D721Med (cell line): ENCODE measurements around the gene MAF.

Source experiments
- DNase-seq: peaks from one replicate; pipeline ENCODE4 v3.0.0; 2011; ENCODE audit warnings: low spot score; ENCODE audit not compliant: insufficient read length
- FAIRE-seq: peaks from 2 replicates; lab custom pipeline; 2011; peaks lifted over from hg19 to GRCh38; lab: Jason Lieb, UNC
- CTCF ChIP-seq: IDR thresholded peaks from 2 replicates; pipeline ENCODE4 v1.5.1; 2012; ENCODE audit warnings: mild to moderate bottlenecking, control low read depth; ENCODE audit not compliant: insufficient read depth; ENCODE audit errors: missing control alignments

The MAF gene

GRCh38 chr16:79599837-79600637 lies 500 bp downstream of the MAF start:
- DNase-seq, result no peak
- no peak for FAIRE-seq
- no peak for TF ChIP-seq CTCF

GRCh38 chr16:79599256-79599836 lies 1.2 kb downstream of the MAF start:
- FAIRE-seq, result no peak
- no peak for DNase-seq

GRCh38 chr16:79598348-79599181 lies 2.0 kb downstream of the MAF start:
- FAIRE-seq, result no peak
- DNase-seq, result no peak
- peak; percentile 17 for TF ChIP-seq CTCF

More at GRCh38 chr16:79599256-79599836, 1.2 kb downstream of the MAF start:
- TF ChIP-seq CTCF, result no peak

- TF ChIP-seq CTCF, result no peak
Observed at GRCh38 chr16:79598063-79598347, 2.5 kb downstream of the MAF start.

GRCh38 chr16:79597277-79598062 lies 3.1 kb downstream of the MAF start:
- no peak for DNase-seq
- no peak for TF ChIP-seq CTCF
- no peak for FAIRE-seq

More at GRCh38 chr16:79598063-79598347, 2.5 kb downstream of the MAF start:
- DNase-seq (no peak), FAIRE-seq (no peak)

- no peak for DNase-seq
- no peak for FAIRE-seq
- no peak for TF ChIP-seq CTCF
Observed at GRCh38 chr16:79595931-79596450, 4.5 kb downstream of the MAF start.
